Lung (tissue), 12 donors: ENCODE data around the gene DYNLT1. TPM values are rescaled to one million over a fixed set of nuclear protein-coding genes. Genes with fewer than 3 reads are reported as not detected.

Experiments
- ATAC-seq: fragments of 200-7000 bp; cut with Tn5 transposase; one replicate; pipeline ENCODE4 v1.9.1; 2020; ENCODE audit warnings: moderate number of reproducible peaks; ENCODE audit not compliant: insufficient read depth, low FRiP score
- DNase-seq, 3 donors: peaks; one replicate each; pipeline ENCODE4 v3.0.0-alpha.2; 2013 to 2017
- H3K27ac ChIP-seq, 2 donors: one replicate each; pipeline ENCODE4 v1.5.1; 2013; ENCODE audit warnings: mild to moderate bottlenecking in 2 of 2, moderate library complexity in 2 of 2, control low read depth in 1 of 2, inconsistent platforms in 1 of 2, low read depth in 1 of 2, low read length in 1 of 2
- H3K27me3 ChIP-seq, 3 donors: one replicate each; pipeline ENCODE4 v1.5.1; 2013; ENCODE audit warnings: low read length in 2 of 3; ENCODE audit not compliant: control insufficient read depth in 3 of 3, insufficient read depth in 3 of 3
- H3K36me3 ChIP-seq, 4 donors: one replicate each; pipeline ENCODE4 v1.5.1; 2013; ENCODE audit warnings: low read length in 4 of 4, mild to moderate bottlenecking in 1 of 4, moderate library complexity in 1 of 4; ENCODE audit not compliant: control insufficient read depth in 4 of 4, insufficient read depth in 4 of 4
- H3K4me1 ChIP-seq, 5 donors: one replicate each; pipeline ENCODE4 v1.5.1; 2013; ENCODE audit warnings: low read length in 5 of 5, mild to moderate bottlenecking in 2 of 5, moderate library complexity in 1 of 5; ENCODE audit not compliant: control insufficient read depth in 5 of 5, insufficient read depth in 5 of 5
- H3K4me3 ChIP-seq: one replicate; pipeline ENCODE4 v1.5.1; 2013; ENCODE audit warnings: mild to moderate bottlenecking, control low read depth, moderate library complexity
- H3K9ac ChIP-seq, 2 donors: one replicate each; pipeline ENCODE4 v1.5.1; 2013; ENCODE audit warnings: low read length in 2 of 2, control low read depth in 1 of 2; ENCODE audit not compliant: insufficient read depth in 1 of 2
- H3K9me3 ChIP-seq, 4 donors: one replicate each; pipeline ENCODE4 v1.5.1; 2013; ENCODE audit warnings: low read length in 3 of 4, mild to moderate bottlenecking in 1 of 4, moderate library complexity in 1 of 4; ENCODE audit not compliant: control insufficient read depth in 4 of 4, insufficient read depth in 3 of 4
- WGBS, 2 donors: extraction: QIAGEN DNeasy Blood & Tissue Kit; methylation state at CpG; one replicate each; pipeline ENCODE4 v1.1.7; 2013; 5-methylcytosine and 5-hydroxymethylcytosine counted together
- polyA plus RNA-seq, 2 donors: library from polyadenylated mRNA; stranded (reverse); fragments of 200-250 nt; gene quantifications; one replicate each; pipeline ENCODE4 v1.2.1, GENCODE V29; 2013
- total RNA-seq, 2 donors: library from RNA; depleted of rRNA in 1 of 2; stranded (reverse); fragments of >200 nt in 1 of 2; gene quantifications; one replicate each; pipeline ENCODE4 v1.2.1, GENCODE V29; 2014 to 2021
- TF ChIP-seq, protein P1 (sequence below): IDR thresholded peaks from 2 replicates; pipeline ENCODE4 v1.5.1; 2012; ENCODE audit warnings: mild to moderate bottlenecking; ENCODE audit errors: control extremely low read depth, extremely low read depth
- donor health status: control.
- donor health status: control.
- donor health status: Bipolar disorder and iron deficiency.
- donor health status: healthy.
- donor health status: DM: yes; HTN: yes; CAD: no.

Gene DYNLT1
- total and polyA plus RNA-seq, 4 donors = 83.4 to 268 (median 199) TPM

DNA sequence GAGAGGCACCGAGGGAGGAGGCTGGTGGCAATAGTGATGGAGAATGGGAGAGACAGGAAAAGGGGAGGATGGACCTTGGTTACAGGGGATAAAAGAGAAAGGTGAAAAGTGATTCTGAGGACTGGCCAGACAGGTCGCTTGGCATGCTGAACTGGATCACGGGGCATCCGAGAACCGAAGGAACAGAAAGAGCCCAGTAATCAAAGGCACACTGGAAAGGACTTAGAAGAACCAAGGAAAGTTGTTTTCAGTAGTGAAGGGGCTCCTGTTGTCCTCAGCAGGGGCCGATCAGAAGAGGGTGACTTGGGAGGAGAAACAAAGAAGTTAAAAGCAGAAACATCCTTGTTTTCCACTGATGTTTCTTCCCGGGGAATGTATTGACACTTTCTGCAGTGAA lies 24.2 kb upstream of the DYNLT1 start:
- peak overlapping the region in 1 of 2 donors; percentile 38 for H3K9ac ChIP-seq
- H3K9me3 ChIP-seq = no peaks in the 10 kb centered on the region
- H3K4me1 ChIP-seq = peaks cover 0 to 19% (median 3%) of the 10 kb centered on the region in 5 donors
- ATAC-seq (no peak), DNase-seq (no peak)
- no peak overlapping the region for H3K4me3 ChIP-seq
- peak overlapping the region in 1 of 2 donors; percentile 0 for H3K27ac ChIP-seq
- WGBS, 2 donors = 76 to 83% methylated on average over 7 of the region's 7 CpGs
- H3K27me3 ChIP-seq = peaks cover 0 to 2% (median 0%) of the 10 kb centered on the region in 3 donors
- no peaks in the 10 kb centered on the region for H3K36me3 ChIP-seq
- TF ChIP-seq, protein P1, sequence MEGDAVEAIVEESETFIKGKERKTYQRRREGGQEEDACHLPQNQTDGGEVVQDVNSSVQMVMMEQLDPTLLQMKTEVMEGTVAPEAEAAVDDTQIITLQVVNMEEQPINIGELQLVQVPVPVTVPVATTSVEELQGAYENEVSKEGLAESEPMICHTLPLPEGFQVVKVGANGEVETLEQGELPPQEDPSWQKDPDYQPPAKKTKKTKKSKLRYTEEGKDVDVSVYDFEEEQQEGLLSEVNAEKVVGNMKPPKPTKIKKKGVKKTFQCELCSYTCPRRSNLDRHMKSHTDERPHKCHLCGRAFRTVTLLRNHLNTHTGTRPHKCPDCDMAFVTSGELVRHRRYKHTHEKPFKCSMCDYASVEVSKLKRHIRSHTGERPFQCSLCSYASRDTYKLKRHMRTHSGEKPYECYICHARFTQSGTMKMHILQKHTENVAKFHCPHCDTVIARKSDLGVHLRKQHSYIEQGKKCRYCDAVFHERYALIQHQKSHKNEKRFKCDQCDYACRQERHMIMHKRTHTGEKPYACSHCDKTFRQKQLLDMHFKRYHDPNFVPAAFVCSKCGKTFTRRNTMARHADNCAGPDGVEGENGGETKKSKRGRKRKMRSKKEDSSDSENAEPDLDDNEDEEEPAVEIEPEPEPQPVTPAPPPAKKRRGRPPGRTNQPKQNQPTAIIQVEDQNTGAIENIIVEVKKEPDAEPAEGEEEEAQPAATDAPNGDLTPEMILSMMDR = no peak

DNA sequence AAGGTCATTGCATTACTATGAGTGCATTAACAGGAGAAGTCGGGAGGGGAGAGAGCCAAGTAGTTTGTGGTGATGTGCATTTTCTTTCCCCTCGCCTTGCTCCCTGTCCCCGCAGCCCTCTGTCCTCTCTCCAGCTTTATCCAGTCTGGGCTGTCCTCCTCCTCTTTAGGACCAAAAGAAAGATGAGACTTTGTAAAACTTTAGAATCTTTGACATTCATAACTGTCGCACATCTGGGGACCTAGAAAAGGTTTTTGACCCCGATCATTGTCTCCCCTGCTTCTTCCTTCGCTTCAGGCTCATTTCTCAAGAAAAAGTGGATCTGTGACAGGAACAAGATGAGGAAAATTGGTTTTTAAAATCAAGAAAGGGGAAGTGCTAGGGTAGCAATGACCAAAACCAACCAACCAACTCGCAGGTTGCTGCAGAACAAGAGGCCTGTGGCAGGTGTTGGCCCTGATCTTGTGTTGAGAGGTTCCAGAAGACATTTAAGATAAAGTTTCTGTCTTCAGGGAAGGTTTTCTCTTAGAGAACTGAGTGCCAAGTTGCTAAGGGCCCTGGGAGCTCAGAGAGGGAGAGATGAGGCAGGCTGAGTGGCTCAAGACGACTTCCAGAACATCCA lies 22.9 kb upstream of the DYNLT1 start:
- TF ChIP-seq, protein P1 = no peak
- H3K4me3 ChIP-seq = no peak overlapping the region
- no peaks in the 10 kb centered on the region for H3K9me3 ChIP-seq
- H3K36me3 ChIP-seq = peaks cover 0 to 2% (median 0%) of the 10 kb centered on the region in 4 donors
- H3K4me1 ChIP-seq = peaks cover 0 to 27% (median 6%) of the 10 kb centered on the region in 5 donors
- no peak for DNase-seq
- H3K9ac ChIP-seq = no peak overlapping the region
- ATAC-seq = no peak
- peak overlapping the region in 1 of 2 donors; percentile 88 for H3K27ac ChIP-seq
- H3K27me3 ChIP-seq = peaks cover 0 to 2% (median 0%) of the 10 kb centered on the region in 3 donors
- 56 to 68% methylated on average over 8 of the region's 8 CpGs for WGBS, 2 donors

DNA sequence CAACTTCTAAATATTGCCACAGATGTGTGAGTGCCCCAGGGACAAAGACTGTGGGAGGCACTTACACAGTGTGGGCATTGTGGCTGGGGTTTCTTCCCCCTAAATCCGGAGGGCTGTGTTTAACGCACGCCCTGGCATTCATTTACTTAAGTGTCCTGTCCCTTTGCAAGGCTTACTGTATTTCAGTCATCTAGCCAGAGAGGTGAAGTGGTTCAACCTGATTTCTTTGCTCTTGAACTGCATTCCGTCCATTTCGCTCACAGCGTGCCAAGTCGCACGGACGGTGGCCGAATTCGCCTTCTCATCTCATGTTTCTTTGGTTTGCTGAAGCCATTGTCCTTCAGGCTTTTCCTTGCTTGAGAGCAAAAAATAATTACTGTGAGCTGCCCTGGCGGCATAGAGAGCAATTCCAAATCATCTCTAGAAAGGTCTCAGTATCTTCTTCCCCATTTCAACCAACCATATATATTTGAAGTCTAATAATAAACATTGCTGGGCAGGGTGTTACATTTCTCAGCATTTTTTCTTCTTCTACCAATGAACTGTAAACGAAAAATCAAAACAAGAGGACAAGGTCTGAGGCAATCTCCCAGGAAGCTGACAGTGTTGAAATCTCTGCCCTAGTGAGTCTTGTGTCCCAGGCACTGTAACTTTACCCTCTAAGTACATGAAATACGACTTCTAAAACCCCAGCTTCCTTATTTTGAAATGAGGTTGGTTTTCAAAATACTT lies 22.3 kb upstream of the DYNLT1 start:
- WGBS, 2 donors = 57 to 66% methylated on average over 14 of the region's 14 CpGs
- H3K9ac ChIP-seq = peak overlapping the region; percentile 51
- H3K27me3 ChIP-seq = peaks cover 0 to 2% (median 0%) of the 10 kb centered on the region in 3 donors
- ATAC-seq = peak; percentile 63
- peak; percentile 76 to 92 (median 82) for DNase-seq
- H3K4me1 ChIP-seq = peaks cover 0 to 30% (median 6%) of the 10 kb centered on the region in 5 donors
- peak overlapping the region in 1 of 2 donors; percentile 88 for H3K27ac ChIP-seq
- peaks cover 0 to 2% (median 0%) of the 10 kb centered on the region in 4 donors for H3K36me3 ChIP-seq
- H3K9me3 ChIP-seq = no peaks in the 10 kb centered on the region
- TF ChIP-seq, protein P1 = no peak
- H3K4me3 ChIP-seq = no peak overlapping the region
